Fibroblast of lung (primary cell): ENCODE measurements around the gene ACYP2.

Source experiments
- EZH2 ChIP-seq: IDR thresholded peaks from 2 replicates; pipeline ENCODE4 v1.5.1; 2012; ENCODE audit warnings: low read length, control low read depth, mild to moderate bottlenecking; ENCODE audit errors: missing control alignments
- TF ChIP-seq, protein P1 (sequence below), 2 donors: IDR thresholded peaks in 1 of 2; conservative IDR thresholded peaks in 1 of 2; 1 replicate in 1 of 2; 2 replicates in 1 of 2; pipeline ENCODE4 v1.5.1; 2011 to 2012; ENCODE audit warnings: low read length in 2 of 2, control low read depth in 1 of 2, inconsistent platforms in 1 of 2, low read depth in 1 of 2, mild to moderate bottlenecking in 1 of 2

DNA sequence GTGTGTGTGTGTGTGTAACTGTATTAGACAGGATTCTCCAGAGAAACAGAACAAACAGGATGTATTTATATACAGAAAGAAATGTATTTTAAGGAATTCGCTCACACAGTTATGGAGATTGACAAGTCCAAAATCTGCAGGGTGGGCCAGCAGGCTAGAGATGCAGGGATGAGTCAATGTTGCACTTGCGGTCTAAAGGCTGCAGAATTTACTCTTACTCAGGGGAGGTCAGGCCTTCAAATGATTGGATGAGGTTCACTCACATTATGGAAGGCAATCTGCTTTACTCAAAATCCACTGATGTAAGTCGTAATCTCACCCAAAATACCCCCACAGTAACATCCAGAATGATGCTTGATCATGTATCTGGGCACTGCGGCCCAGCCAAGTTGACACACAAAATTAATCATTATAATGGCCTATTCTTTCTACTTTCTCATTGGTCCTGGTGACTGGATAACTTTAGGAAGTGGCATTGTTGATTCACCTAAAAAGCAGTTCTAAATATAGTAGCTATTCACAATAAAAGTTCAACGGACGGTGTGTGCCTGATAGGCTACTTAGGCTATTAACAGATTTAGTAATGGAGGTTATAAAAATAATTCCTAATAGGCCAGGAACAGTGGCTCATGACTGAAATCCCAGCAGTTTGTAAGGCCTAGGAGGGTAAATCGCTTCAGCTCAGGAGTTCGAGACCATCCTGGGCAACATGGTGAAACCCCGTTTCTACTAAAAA lies 40.6 kb upstream of the ACYP2 start:
- TF ChIP-seq, protein P1, sequence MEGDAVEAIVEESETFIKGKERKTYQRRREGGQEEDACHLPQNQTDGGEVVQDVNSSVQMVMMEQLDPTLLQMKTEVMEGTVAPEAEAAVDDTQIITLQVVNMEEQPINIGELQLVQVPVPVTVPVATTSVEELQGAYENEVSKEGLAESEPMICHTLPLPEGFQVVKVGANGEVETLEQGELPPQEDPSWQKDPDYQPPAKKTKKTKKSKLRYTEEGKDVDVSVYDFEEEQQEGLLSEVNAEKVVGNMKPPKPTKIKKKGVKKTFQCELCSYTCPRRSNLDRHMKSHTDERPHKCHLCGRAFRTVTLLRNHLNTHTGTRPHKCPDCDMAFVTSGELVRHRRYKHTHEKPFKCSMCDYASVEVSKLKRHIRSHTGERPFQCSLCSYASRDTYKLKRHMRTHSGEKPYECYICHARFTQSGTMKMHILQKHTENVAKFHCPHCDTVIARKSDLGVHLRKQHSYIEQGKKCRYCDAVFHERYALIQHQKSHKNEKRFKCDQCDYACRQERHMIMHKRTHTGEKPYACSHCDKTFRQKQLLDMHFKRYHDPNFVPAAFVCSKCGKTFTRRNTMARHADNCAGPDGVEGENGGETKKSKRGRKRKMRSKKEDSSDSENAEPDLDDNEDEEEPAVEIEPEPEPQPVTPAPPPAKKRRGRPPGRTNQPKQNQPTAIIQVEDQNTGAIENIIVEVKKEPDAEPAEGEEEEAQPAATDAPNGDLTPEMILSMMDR (conservative IDR thresholded peaks at IDR 0.05 in 1 of 2, IDR thresholded peaks at IDR 0.05 in 1 of 2; ENCODE audit: low read depth in 1 of 2, low read length in 2 of 2), result no peak
- no peak for TF ChIP-seq EZH2
